AG09309 (cell line): ENCODE data around the gene SMIM36.
A peak's percentile ranks its signal among the peaks of the same experiment; 100 is the strongest.

Source experiments
- DNase-seq: peaks from one replicate; pipeline ENCODE4 v3.0.0-alpha.2; 2010; ENCODE audit warnings: low read depth
- H3K4me3 ChIP-seq: 2 replicates; pipeline ENCODE4 v1.5.1; 2011; ENCODE audit warnings: mild to moderate bottlenecking, low read depth, low read length, moderate library complexity; ENCODE audit not compliant: control insufficient read depth
- TF ChIP-seq, protein P1 (sequence below): IDR thresholded peaks from 2 replicates; pipeline ENCODE4 v1.5.1; 2011; ENCODE audit warnings: mild to moderate bottlenecking, low read depth, low read length, inconsistent platforms; ENCODE audit not compliant: insufficient read depth, control insufficient read depth; ENCODE audit errors: missing control alignments

The SMIM36 gene

DNA sequence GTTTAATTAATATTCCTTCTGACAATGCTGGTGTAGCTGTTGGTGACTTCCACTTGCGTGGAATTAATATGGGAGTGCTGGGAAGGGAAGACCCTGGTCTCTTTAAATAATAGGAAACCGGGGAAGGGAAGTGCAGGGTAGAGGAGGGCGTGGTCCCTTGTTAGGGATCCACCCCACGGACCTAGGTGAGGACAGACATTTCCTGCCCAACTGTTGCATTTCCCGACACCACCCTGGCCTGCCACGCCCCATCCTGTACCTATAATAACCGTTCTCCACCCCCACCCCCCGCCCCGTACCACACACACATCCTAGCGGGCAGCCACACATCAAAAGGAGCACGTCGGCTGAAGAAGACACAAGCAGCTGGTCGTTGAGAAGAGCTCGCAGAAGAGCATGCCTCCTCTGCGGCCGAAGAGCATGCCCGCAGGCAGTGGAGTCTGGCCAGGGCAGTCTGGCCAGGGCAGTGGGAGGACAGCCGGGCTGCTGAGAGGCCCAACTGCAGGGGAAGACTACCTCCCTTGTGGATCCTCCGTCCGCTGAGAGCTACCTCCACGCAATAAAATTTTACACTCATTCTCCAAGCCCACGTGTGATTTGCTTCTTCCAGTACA lies 52.9 kb downstream of the SMIM36 start:
- TF ChIP-seq, protein P1, sequence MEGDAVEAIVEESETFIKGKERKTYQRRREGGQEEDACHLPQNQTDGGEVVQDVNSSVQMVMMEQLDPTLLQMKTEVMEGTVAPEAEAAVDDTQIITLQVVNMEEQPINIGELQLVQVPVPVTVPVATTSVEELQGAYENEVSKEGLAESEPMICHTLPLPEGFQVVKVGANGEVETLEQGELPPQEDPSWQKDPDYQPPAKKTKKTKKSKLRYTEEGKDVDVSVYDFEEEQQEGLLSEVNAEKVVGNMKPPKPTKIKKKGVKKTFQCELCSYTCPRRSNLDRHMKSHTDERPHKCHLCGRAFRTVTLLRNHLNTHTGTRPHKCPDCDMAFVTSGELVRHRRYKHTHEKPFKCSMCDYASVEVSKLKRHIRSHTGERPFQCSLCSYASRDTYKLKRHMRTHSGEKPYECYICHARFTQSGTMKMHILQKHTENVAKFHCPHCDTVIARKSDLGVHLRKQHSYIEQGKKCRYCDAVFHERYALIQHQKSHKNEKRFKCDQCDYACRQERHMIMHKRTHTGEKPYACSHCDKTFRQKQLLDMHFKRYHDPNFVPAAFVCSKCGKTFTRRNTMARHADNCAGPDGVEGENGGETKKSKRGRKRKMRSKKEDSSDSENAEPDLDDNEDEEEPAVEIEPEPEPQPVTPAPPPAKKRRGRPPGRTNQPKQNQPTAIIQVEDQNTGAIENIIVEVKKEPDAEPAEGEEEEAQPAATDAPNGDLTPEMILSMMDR: no peak
- no peak overlapping the region for H3K4me3 ChIP-seq
- no peak for DNase-seq

DNA sequence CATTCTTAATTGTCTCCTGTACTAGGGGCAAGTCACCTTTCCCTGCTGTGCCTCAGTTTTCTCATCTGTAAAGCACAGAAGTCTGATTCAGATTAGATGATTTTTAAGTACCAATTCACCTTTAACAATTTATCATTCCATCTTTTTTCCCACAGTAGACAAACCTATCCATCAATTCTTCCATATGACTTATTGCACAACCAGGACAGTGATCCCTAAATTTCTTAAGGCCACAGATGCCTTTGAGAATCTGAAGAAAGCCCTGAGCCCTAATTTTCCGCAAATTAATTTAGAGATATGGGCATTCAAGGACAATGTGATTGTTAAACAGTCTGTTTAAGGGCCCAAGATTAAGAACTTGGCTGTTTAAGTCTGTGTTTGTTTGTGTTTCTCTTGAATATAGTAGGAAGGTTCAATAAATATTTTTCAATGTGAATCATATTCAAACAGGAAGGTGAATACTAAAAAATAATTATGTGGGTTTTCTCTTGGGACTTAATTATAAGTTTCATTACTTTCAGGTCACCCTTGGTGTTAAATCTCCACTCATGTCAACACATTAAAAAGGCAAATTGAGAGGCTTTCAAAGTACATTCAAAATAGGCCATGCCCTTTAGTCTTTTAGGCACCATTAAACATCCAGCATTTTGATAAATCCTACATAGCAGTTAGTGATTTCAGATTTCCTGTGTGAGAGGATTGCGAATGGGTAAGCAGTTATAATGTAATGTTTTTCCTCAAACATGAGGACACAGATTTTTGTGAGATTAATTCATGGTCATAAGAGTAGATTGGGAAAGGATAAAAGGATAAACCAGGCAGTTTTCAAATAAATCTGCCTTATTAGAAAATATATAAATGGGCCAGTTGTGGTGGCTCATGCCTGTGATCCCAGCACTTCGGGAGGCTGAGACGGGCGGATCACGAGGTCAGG lies 54.7 kb downstream of the SMIM36 start:
- no peak for DNase-seq
- H3K4me3 ChIP-seq: no peak overlapping the region
- TF ChIP-seq, protein P1: no peak

DNA sequence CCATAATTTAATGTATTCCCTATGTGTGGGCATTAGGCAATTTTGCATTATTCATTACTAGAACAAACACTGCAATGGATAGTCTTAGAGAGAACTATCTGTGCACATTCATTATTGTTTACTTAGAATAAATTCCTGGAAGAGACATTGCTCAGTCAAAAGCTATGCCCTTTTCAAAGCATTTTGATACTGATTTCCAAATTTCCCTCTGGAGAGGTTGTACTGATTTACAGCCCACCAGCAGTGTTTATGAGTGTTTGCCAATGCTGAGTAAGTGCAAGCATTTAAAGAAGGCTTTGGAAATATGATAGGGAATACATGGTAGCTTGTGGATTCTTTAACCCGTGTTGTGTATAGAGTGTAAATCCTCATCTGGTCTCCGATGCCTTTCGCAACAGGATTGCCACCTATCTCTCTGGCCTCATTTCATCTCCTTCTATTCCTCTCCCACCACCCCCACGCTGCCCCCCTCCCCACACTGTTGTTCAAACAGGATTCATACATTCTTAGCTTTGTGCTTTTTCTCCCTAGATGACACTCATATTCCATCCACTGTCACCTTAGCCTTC lies 56.3 kb downstream of the SMIM36 start:
- TF ChIP-seq, protein P1: no peak
- DNase-seq: peak; percentile 84
- no peak overlapping the region for H3K4me3 ChIP-seq

DNA sequence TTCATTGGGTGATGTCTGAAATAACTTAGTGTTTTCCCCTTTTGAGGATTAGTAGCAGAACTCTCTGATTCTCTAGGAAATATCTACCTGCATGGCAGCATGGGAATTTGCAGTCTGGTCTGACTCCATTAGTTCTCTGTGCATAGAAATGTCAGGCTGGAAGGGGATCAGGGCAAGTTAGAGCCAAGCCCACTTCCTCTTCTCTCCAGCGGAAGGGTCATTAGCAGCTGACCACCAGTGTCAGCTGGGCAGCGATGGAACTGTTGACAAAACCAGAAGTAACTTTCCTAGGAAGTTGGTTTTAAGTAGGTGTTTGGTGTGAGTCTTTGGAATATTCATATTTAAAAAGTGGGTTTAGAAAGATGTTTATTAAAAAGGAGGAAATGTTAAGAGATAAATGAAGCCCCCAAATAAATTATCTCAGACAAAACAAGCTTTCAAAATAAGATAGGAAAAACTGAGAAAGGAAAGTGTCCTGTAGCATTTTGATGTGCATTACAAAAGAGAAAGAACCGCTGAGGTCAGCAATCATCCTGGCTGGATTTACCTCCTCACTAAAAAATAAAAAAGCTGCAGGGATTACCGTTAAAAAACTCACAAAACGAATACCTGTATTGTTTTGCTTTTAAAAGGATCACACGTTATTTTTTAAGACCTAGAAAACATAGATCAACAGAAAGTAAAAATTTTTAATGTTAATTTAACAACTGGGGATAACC lies 57.3 kb downstream of the SMIM36 start:
- TF ChIP-seq, protein P1: no peak
- DNase-seq: no peak

DNA sequence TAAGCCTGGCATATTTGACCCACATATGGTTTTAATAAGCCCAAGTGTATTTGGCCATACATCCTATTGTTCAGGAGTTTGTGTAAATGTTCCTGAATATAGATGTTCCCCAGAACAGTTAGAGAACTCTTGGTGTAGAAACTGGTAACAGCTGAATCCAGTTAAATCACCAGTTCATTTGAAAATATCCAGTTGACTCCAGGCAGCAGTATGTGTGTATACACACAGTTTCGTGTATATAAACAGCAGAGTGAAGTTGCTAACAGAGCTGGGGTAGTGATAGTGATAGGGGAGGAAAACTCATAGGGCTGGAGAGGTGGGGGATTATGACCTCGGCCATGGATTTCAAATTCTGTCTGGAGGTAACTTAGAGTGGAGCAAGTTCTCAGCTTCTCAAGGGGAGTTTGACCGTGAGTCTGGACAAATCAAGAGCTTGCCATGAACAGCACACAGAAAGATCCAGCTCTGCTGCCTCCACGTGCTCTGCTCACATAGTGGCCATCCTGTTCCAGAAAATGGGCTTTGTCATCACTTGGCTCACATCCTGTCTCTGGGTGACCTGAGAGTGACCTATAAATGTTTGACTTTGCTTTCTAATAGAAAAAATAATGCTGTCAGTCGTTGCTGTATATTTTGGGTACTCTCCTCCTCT lies 59.0 kb downstream of the SMIM36 start:
- no peak overlapping the region for H3K4me3 ChIP-seq
- TF ChIP-seq, protein P1: no peak
- DNase-seq: no peak

More for the DNA sequence above, 57.3 kb downstream of the SMIM36 start:
- no peak overlapping the region for H3K4me3 ChIP-seq

DNA sequence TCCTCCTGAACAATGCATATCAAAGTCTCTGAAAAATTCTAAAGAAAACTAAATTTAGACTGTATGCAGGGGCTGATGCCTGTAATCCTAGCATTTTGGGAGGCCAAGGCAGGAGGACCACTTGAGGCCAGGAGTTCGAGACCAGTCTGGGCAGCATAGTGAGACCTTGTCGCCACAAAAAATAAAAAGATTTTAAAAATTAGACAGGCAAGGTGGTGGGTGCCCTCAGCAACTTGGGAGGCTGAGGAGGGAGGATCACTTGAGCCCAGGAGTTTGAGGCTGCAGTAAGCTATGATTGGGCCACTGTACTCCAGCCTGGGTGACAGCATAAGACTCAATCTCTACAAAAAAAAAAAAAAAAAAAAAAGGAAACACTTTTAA lies 59.5 kb downstream of the SMIM36 start:
- no peak overlapping the region for H3K4me3 ChIP-seq
- TF ChIP-seq, protein P1: no peak
- DNase-seq: no peak
